HUDEP-2 (cell line): ENCODE data around the gene MAST4.

Experiments used
- DNase-seq, 76 experiments: peaks; one replicate each; lab custom pipeline; 2025; ENCODE audit not compliant: unreplicated experiment in 76 of 76; lab: John Stamatoyannopoulos, UW

MAST4 gene

DNA sequence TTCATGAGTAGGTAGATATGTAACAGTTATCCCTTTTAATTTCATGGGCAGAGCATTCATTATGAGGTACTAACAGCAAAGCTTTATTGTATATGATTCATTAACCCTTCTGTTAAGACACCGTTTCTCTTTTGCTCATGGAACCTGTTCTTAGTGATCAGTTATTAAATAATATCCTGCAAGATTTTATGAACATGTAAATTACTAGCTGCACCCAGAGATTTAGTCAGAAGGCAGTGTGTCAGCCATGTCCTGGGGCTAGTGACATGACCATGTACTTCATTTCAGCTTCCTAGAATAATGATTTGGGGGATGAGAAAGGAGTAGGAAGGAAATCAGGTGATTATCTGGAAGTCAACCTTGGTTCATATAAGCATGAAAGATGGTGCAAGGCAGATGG, 7.0 kb downstream of the MAST4 start:
- no peak for DNase-seq

DNA sequence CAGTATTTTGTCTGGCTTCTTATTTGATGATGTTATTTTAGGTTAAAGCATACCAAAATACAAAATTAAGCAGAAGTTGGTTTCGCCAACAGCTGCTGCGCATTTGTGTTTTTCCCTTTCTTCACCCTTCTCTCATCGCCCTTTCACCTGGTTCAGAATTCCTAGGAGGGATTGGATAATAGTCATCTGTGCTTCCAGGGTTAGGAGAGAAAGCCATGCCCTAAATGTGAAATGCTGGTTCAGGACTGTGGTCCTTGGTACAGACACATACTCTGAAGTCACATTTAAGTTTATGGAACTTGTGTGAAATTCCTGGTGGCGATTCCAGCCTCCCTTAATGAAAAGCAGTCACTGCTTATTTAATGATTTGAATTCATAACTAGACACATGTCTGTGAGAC, 7.7 kb downstream of the MAST4 start:
- DNase-seq, result no peak

DNA sequence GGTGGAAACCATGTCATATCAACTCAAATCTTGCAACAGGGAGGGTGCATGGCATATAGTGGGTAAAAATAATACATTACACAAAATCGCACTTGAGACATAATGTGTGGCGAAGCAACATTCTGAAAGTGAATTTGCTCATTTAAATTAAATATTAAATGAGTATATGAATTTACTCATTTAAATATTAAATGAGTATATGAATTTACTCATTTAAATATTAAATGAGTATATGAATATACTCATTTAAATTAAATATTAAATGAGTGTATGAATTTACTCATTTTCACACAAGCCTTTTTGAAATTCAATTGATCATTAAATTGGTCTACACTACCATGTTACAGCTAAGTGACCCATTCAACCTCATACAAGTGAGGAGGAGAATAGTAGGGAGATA, 10.5 kb downstream of the MAST4 start:
- no peak for DNase-seq

DNA sequence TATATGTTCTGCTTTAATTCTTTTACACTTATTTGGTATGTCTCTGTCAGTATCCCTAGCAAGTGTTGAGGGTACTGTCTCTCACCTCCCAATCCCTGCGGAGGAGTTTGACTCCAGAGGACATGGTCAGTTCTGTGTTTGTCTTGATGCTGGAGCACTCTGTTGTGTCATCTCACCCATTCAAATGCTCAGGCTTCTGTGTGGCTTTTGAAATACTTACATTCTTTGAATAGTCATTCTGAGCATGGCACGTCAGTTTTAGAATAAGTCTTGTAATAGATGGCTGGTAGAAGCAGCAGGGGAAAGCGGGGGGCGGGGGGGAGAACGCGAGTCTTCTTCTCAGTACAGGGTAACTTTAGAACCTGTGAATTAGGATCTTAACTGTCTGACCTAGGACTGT, 12.3 kb downstream of the MAST4 start:
- DNase-seq, result no peak

DNA sequence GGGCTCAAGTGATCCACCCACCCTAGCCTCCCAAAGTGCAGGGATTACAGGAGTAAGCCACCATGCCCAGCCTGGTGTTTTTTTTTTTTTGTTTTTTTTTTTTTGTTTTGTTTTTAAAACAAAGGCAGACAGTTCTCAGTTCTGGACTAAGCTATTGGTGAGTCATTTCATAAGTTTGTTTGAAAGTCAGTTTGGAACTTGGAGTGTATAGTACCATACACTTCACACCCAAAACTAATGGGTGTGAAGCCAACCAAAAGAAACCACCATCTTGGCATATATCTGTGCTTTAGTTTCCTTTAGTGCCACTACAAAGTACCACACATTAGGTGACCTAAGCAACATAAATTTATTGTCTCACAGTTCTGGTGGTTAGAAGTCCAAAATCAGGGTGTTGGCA, 13.4 kb downstream of the MAST4 start:
- no peak for DNase-seq

DNA sequence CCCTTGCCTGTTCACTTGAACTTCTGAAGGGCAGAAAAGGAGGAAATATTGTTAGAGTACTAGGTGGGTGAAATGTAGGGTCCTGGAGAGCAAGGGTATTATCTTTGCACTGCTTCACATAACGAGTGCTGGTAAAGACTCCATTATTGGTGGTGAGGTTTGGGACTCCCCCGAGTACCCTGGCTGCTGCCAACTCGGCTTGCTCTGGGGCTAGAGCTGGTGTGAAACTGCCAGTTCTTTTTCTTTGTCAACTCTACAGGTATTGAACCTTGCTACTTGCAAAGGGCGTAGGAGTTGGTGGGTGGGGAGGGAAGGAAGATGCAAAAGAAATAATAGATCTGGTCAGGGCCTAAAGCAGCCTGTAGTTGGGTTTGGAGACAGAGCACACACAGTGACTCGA, 16.0 kb downstream of the MAST4 start:
- no peak for DNase-seq

DNA sequence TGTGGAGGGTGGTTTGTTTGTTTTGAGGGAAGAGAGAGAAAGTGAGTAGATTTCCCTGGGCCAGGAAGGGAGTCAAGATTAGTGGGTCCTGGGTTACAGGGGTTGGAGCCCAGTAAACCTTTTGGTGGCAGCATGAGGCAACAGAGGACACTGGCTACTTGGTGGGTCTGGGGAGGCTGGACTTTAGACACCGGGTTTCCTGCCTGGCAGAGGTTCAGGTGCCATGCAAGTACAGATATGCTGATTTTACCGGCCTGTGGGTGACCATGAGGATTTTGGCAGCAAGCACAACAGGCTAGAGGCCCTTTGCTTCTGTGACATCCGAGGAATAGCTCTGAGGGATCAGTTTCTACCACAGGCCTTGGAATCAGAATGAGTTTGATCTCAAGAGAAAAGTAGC, 18.9 kb downstream of the MAST4 start:
- no peak for DNase-seq

DNA sequence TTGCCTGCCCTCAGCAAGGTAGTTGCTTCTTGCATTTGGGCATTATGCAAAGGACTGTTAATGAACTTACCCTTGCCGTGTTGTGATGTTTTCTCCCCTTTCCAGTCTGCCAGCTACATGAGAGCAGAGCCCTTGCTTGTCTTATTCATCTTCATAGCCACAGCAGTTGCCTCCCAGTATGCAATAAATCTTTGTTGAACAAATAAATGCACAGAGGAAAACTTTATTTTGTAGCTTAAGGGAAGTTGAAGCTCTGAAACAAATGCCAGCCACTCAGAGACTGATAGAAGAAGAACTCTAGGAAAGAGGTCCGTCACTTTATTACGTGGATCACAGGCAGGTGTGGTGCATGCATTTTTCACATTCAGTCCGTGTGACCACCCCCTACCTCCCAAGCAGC, 19.7 kb downstream of the MAST4 start:
- DNase-seq, result no peak

DNA sequence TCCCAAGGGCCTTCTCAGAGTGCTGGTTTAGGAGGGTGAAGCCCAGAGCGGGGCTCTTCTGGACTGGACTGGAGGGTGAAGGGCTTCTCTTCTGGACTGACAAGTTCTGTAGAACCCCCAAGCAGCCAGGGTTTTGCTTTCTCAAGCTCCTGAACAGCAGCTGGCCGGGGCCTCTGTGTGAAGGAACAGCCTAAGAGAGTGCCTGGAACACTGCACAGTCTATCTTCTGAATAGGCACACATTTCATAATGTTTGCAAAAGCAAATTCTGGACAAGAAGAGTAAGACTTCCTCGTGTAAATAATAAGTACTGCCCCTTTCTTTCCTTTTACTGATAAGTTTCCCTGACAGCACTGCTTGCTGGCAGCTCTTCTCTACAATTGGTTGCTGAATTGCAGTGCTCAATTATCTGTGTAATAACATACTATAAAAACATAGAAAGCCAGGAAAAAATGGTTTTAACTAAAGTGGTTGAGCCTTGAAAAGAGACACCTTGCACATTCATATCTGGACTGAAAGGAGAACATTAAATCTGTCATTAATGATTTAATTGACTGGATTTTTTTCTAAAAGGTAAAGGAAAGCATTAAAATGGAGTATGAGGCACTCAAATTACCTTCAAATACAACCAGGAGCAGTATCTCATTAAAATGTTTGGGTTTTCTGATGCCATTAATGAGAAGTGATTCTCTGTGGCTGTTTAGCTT, 20.5 kb downstream of the MAST4 start:
- DNase-seq, result no peak

DNA sequence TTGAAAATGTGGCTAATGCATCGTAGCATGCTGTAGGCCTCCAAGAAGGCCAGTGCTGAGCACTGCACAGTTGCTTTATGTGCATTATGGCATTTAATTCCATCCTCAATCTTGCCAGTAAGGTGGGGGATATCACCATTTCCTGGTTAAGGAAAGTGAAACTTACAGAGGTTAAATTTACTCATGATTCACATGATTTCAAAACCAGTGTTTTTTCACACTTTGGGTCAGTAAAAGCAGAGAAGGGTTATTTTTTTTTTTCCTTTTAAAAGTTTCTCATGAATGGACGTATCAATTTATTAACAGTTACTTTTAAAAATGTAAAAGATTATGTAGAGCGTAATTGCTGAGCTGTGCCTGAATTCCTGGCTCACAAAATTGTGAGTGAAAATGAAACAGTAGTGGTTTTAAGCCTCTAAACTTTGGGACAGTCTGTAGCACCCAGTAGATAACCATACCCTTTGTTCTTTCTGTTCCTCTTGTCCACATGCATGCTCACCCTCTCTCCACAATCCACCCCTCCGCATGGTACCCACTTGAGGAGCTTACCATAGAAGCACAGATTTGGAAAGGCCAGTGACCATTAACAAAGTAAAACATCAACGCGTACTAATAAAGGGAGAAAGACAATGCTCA, 21.2 kb downstream of the MAST4 start:
- DNase-seq, result no peak

DNA sequence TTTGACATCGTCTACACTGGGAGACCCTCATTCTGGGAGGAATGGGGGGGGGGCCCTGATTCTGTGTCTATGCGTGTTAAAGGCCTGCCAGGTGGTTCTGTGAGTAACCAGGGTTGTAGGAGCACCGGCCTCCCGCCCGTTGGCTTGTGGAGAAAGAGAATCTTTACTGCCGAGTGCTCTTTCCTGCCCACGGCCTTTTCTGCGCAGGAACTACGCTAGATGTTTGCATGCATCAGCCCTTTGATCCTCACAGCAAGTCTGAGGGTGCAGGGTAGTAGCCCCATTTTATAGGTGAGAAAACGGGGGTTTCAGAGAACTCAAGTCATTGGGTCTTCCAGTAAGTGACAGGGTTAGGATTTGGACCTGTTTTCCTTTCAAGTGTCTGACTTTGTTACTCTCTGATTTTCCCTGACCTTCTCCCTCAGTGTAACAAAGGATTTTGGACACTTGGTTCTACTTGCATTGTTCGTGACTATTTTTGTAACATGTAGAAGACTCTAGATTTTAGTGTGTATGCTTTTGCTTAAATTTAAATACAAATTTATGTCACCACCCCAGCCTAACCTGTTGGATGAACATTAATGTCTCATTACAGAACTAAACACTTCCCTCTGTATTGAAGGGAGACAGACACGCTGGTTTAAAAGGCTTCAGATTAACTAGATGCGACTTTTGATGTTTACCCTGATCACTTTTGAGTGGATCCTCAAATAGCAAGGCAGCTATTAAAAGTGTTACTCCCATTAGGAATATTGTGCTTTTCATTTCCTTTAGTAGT, 22.0 kb downstream of the MAST4 start:
- no peak for DNase-seq

DNA sequence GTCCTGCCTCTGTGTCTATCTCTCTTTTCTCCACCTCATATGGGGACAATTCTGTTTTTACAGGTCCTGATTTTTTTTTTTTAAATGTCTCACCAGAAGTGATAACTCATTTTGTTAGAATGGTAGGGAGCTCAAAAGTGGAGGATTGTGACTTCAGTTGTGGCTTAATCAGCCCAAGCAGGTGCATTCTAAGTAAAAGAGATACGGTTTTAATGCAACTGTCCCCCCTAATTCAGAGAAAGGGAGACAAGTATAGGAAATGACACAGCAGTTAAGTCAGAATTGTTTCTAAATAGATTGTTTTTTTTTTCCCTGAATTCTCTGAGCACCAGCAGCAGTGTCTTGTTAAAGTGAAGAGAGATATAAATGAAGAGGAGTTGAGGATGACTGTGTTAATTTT, 24.5 kb downstream of the MAST4 start:
- peak in 4 of 76 experiments; percentile 5 to 29 (median 20) for DNase-seq

DNA sequence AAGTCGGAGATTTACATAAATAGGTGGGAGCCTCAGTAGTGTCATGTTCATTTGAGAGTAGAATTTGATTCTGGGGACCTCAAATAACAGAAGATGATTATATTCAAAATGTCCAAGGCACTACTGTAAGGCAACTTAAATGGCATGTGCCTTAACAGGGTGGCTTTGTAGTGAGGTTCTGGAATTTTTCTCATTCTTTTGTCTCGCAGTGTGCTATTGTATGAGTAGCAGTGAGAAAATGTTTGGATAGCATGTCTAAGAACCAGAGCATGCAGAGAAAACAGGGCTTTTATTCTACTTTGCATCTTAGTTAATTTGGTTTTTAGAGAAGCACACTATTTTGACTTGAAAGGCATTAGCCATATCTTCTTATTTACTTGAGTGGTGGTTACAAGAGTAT, 25.0 kb downstream of the MAST4 start:
- DNase-seq, result no peak

DNA sequence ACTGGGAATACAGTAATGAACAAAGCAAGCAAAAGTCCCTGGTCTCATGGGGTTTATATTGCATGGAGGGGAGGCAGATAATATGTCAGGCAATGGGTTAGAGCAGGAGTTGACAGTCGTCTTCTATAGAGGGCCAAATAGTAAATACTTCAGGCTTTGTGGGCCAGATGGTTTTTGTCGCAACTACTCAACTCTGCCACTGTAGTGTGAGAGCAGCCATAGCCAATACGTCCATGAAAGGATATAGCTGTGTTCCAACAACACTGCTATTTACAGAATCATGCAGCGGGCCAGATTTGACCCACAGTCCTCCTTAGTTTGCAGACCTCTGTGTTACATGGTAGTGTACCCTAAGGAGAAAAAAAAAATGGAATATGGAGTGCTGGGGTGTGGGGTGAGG, 25.5 kb downstream of the MAST4 start:
- no peak for DNase-seq

DNA sequence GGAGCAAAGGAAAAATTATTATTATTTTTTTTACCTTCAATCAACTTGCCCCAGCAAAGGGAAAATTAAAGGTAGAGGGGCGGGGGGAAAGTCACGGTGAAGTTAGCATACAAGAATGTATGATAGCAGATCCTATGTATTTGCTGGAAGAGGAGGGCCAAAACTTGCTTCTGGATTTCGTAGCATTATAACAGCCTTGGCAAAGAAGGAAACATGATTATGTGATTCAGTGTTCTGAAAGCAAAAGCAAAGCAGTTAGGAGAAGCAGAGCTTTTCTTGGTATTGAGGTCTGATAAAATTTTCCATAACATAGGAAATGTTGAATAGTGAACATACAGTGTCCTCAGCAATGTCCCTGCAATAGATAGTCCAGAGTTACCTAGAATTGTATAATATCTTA, 32.4 kb downstream of the MAST4 start:
- DNase-seq, result no peak

DNA sequence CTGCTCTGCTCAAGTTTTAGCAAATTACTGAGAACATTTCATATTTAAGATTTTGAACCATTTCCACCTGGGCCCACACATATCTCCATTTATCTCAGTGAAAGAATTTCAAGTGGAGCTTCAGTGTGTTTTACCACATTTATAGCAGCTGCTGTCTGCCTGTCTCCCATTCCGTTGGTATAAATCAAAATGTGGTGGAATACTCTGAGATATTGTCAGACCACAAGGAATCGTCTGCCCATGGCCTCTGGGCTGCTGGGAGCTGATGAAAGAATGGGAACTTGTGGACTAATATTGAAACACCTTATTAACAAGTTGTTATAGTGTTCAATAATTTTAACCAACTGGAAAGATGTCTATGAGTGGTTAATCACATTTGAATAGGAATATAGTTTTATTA, 33.3 kb downstream of the MAST4 start:
- no peak for DNase-seq

DNA sequence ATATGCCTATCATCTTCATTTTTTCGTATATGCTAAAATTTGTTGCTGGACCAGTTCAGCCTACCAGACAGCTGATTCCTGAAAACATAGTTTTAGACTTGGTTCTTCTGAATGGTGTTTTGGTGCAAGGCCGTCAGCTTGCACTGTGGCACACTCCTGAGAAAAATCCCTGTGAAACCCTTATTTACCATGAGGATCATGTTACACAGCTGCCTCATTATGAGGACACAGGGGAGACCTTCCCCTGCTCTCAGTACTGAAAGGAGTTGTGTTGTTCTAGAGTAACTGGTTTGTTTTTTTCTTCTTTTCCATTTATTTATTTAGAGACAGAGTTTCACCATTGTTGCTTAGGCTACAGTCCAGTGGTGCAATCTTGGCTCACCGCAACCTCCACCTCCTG, 37.6 kb downstream of the MAST4 start:
- DNase-seq, result no peak

DNA sequence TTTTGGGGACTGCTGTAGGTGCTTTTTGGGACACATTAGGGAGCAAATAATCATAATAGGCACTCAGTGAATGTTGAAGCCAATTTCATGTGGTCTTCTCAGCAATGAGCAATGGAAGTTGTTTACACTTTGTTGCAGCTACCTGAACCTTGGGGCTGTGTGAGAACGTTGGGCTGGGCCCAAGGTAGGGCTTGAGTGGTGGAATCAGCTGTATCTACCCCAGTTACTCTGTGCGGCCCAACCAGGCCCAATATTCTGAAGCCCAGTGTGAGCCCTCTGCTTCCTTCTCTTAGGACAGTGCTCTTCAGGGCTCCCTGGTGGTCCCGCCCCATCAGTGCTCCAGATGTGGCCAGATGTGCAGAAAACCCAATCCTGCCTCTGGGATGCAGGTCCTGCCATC, 38.4 kb downstream of the MAST4 start:
- no peak for DNase-seq

DNA sequence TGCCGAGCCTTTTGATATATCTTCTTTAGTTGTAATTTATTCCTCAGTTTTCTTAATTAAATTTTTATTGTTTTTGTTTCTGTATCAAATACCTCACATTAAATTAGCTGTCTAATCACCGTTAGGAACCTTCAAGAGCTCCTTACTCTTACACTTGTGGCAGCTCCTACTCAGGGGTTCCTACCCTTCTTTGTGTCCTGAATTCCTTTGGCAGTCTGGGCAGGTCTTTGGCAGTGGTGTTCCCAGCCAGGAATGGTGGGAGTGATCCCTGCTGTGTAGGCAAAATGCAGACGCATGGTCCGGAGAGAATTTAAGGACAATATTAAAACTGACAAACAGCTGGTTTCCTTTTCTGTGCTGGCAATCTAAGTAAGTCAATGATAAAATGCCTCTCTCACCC, 41.8 kb downstream of the MAST4 start:
- DNase-seq, result no peak

DNA sequence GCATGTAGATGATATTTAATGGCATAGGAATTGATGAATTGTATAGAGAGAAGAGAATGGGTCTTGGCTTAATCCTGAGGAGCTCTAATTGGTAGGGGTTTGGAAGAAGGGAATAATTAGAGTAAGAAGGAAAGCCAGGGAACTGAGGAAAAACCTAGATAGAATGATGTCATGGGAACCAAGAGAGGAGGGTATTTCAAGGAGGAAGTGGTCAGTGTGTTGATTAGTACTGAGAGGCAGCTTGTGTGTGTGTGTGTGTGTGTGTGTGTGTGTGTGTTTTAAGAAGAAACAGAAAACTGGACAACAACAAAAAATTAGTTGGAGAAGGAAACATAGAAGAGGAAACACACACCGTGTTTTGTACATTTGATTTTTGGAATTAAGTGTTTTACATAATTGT, 42.8 kb downstream of the MAST4 start:
- DNase-seq, result no peak

DNA sequence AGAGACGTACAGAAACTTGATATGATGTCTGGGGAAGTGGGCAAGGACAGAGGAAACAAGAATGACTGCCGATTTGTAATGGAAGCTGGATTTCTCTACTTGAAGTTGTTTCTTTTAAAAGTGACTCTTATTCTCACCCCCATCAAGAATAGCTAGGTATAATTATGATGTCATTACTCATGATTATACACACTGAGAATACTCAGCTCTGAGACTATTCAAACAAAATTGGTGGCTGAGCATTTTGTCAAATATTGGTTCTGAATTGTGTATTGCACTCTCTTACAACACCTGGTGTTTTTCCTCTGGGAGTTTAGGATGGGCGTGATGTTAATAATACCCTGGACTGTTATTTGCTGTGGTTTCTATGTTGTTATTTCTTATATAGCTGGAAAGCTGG, 46.3 kb downstream of the MAST4 start:
- no peak for DNase-seq

DNA sequence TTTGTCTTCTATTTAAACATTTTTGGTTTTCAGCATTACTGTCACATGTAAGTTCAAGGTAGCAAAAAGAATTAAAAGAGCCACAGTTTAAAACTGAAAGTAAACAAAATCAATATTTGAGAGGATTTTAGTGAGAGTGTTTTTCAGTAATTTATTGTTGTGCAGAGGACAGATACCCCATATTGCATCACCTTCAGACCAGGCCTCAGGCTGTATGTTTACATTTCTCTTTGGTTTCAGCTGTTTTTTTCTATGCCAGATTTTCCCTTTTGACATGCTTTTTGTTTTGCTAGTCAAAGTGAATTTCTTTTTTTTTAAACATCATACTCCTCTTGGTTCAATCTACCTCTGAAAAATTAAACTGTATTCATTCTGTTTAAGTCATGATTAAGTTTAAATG, 47.2 kb downstream of the MAST4 start:
- no peak for DNase-seq
